ENCODE measurements around the gene ZNF593.

The ZNF593 gene

GRCh38 chr1:26126321-26127084 is 43.2 kb upstream of the ZNF593 start:
- TF ChIP-seq FOXM1 (IDR thresholded peaks at IDR 0.05; ENCODE audit: borderline replicate concordance, low read depth) (peak; percentile 96), CEBPB (IDR thresholded peaks at IDR 0.05) (peak; percentile 71), TAF1 (IDR thresholded peaks at IDR 0.05; ENCODE audit: low read depth) (no peak), TCF12 (IDR thresholded peaks at IDR 0.05; ENCODE audit: low read depth) (0 out of 2 replicates have a peak, but pooled peaks have one; percentile 14)

- TF ChIP-seq USF1 (IDR thresholded peaks at IDR 0.05) (no peak), RAD21 (IDR thresholded peaks at IDR 0.05; ENCODE audit: low read depth) (no peak), FOXM1 (IDR thresholded peaks at IDR 0.05; ENCODE audit: borderline replicate concordance, low read depth) (no peak), TAF1 (IDR thresholded peaks at IDR 0.05; ENCODE audit: low read depth) (no peak), TCF12 (IDR thresholded peaks at IDR 0.05; ENCODE audit: low read depth) (no peak)
Observed at GRCh38 chr1:26127235-26128163, 42.2 kb upstream of the ZNF593 start.

GRCh38 chr1:26129778-26130177 is 39.9 kb upstream of the ZNF593 start:
- TF ChIP-seq REST (IDR thresholded peaks at IDR 0.05; ENCODE audit: low read depth) (no peak), USF1 (IDR thresholded peaks at IDR 0.05) (no peak), MAX (IDR thresholded peaks at IDR 0.05) (no peak), EP300 (IDR thresholded peaks at IDR 0.05; ENCODE audit: borderline replicate concordance) (no peak), RAD21 (IDR thresholded peaks at IDR 0.05; ENCODE audit: low read depth) (no peak), CEBPB (IDR thresholded peaks at IDR 0.05) (no peak), CREB1 (IDR thresholded peaks at IDR 0.05; ENCODE audit: low read depth) (no peak), FOXM1 (IDR thresholded peaks at IDR 0.05; ENCODE audit: borderline replicate concordance, low read depth) (no peak), EGR1 (IDR thresholded peaks at IDR 0.05) (no peak), NFIC (IDR thresholded peaks at IDR 0.05) (no peak), TAF1 (IDR thresholded peaks at IDR 0.05; ENCODE audit: low read depth) (no peak), YY1 (IDR thresholded peaks at IDR 0.05; ENCODE audit: low read depth) (no peak)

GRCh38 chr1:26130695-26131094 is 39.0 kb upstream of the ZNF593 start:
- TF ChIP-seq TCF12 (IDR thresholded peaks at IDR 0.05; ENCODE audit: low read depth) (no peak), REST (IDR thresholded peaks at IDR 0.05; ENCODE audit: low read depth) (no peak)

- no peak for TF ChIP-seq CREB1 (IDR thresholded peaks at IDR 0.05; ENCODE audit: low read depth)
- TF ChIP-seq TEAD4 (IDR thresholded peaks at IDR 0.05): no peak
- no peak for TF ChIP-seq EP300 (IDR thresholded peaks at IDR 0.05; ENCODE audit: borderline replicate concordance)
- no peak for TF ChIP-seq YY1 (IDR thresholded peaks at IDR 0.05; ENCODE audit: low read depth)
- no peak for TF ChIP-seq NFIC (IDR thresholded peaks at IDR 0.05)
- TF ChIP-seq TCF12 (IDR thresholded peaks at IDR 0.05; ENCODE audit: low read depth): no peak
- TF ChIP-seq RAD21 (IDR thresholded peaks at IDR 0.05; ENCODE audit: low read depth): no peak
- no peak for TF ChIP-seq MAX (IDR thresholded peaks at IDR 0.05)
- no peak for TF ChIP-seq USF1 (IDR thresholded peaks at IDR 0.05)
- TF ChIP-seq FOXM1 (IDR thresholded peaks at IDR 0.05; ENCODE audit: borderline replicate concordance, low read depth): no peak
- TF ChIP-seq EGR1 (IDR thresholded peaks at IDR 0.05): no peak
- no peak for TF ChIP-seq REST (IDR thresholded peaks at IDR 0.05; ENCODE audit: low read depth)
- TF ChIP-seq CEBPB (IDR thresholded peaks at IDR 0.05): no peak
Observed at GRCh38 chr1:26132128-26132833, 37.4 kb upstream of the ZNF593 start.
